ENCODE data around the gene C20orf204. TPM values are rescaled to one million over a fixed set of nuclear protein-coding genes. Genes with fewer than 3 reads are reported as not detected.
"Not testable (repeated sequence)": the region's sequence is repeated elsewhere in the genome, so short reads cannot be mapped to it uniquely, and the experiment has no call there.

C20orf204 gene
- total RNA-seq, 1 donor from 2014 or later: under 0.01 TPM

DNA sequence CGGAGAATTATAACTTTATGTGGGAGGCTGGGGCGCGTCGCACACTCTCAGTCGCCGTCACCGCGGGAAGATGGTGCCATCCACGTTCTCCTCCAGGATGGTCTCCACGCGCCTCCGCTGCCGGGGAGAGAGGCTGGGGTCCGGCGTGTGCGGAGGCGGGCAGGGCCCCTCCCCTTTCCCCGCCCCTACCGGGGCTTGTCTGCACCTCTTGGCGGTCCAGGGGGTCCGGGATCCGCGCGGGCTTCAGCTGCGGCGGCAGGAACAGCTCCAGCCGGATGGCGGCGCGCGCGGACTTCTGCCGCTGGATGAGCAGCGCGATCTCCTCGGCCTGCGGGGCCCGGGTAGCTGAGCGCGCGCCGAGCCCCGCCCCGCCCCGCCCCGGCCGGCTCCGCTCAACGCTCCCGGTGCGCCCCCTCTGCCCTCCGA is 47.4 kb downstream of the C20orf204 start:
- peak overlapping the region; percentile 45 for H3K4me3 ChIP-seq (ENCODE audit: low read depth, low read length)
- no peak for DNase-seq (ENCODE audit: low read depth)
- TF ChIP-seq, protein P1, sequence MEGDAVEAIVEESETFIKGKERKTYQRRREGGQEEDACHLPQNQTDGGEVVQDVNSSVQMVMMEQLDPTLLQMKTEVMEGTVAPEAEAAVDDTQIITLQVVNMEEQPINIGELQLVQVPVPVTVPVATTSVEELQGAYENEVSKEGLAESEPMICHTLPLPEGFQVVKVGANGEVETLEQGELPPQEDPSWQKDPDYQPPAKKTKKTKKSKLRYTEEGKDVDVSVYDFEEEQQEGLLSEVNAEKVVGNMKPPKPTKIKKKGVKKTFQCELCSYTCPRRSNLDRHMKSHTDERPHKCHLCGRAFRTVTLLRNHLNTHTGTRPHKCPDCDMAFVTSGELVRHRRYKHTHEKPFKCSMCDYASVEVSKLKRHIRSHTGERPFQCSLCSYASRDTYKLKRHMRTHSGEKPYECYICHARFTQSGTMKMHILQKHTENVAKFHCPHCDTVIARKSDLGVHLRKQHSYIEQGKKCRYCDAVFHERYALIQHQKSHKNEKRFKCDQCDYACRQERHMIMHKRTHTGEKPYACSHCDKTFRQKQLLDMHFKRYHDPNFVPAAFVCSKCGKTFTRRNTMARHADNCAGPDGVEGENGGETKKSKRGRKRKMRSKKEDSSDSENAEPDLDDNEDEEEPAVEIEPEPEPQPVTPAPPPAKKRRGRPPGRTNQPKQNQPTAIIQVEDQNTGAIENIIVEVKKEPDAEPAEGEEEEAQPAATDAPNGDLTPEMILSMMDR (conservative IDR thresholded peaks at IDR 0.05; ENCODE audit: low read depth, low read length): peak; percentile 45

DNA sequence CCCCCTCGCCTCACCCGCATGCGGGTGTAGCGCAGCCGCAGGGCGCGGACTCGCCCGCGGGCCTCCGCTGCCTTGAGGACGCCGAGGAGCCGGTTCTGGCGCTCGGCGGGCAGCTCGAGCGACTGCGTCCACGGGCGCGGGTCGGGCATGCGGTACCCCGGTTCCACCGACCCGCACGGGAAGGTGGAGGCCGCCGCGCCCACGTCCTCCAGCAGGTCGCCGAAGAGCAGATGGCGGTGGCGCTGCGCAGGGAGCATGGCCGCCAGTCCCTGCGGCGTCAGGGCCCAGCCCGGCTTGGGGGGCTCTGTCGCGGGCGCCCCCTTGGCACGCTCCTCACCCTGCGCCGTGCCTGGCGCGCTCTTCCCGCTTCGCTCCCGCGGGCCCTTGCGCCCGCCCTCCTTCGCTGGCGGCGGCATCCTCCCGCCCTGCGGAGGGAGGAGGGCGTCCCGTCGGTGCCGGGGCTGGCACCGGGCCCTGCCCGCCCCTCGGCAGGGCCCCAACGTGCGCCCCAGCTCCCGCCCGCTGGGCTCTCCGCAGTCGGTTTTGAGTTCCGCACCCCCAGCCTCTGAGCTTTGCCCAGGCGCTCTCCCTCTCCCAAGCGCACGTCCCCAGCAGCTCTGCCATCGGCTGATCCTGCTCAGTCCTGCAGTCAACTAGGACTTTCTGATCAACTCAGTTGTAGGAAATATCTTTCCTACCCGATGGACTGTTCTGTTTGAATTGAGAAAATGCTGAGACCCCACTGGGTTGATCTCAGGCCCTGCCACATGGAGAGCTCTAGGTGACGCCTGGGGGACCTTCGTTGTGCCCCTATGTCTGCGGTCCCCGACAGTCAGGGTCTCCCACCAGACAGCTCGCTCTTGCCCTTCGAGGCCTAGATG is 48.1 kb downstream of the C20orf204 start, which contains the start of gene LKAAEAR1:
TSS of gene LKAAEAR1 (minus strand) at position 595 of the 881 bp plus-strand sequence. CDS start at position 416, 179 bp downstream.
- TF ChIP-seq, protein P1 (conservative IDR thresholded peaks at IDR 0.05; ENCODE audit: low read depth, low read length): no peak
- H3K4me3 ChIP-seq (ENCODE audit: low read depth, low read length): peak within 1 kb of the TSS; percentile 45
- no peak for DNase-seq (ENCODE audit: low read depth)

DNA sequence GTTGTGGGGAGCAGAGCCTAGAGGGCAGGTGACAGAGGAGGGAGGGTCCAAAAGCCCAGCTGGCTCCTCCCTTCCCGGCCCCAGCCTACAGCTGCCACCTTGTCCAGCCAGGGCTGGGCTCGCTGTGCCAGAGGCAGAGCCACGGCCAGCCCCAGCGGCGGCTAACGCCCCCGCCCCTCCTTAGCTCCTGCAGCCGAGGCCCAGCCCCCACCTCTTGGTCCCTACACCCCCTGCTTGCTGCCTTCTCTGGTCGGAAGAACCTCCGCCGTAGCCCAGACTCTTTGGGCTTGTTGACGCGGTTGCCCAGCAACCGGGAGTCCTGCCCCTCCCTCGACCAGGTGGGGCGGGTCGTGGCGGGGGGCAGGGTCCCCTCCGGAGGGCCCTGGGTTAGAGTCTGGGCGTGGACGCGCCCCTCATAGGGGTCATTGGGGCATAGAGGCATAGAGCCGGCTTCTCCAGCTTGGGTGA is 48.7 kb downstream of the C20orf204 start:
- TF ChIP-seq, protein P1 (conservative IDR thresholded peaks at IDR 0.05; ENCODE audit: low read depth, low read length): no peak
- no peak for DNase-seq (ENCODE audit: low read depth)

DNA sequence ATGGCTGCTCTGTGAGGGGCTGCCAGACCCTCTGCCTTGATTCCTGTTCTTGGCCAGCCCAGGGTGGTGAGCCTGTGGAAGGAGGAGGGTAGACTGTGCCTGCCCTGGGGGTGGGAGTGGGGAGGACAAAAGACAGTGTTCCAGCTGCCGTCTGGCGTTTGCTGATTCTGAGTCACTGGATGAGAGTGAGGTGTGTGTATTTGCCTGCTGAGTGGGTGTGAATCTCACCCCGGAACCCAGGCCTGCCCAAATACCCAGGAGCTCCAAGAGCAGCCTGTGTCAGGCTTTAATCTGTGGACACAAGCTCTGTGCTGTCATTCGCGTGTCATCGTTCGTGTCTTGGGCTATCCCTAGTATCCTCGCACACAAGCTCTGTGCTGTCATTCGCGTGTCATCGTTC is 50.8 kb downstream of the C20orf204 start:
- no peak for DNase-seq (ENCODE audit: low read depth)
- TF ChIP-seq, protein P1 (conservative IDR thresholded peaks at IDR 0.05; ENCODE audit: low read depth, low read length): no peak
- H3K4me3 ChIP-seq (ENCODE audit: low read depth, low read length): no peak overlapping the region

More for the DNA sequence above, 48.7 kb downstream of the C20orf204 start:
- no peak overlapping the region for H3K4me3 ChIP-seq (ENCODE audit: low read depth, low read length)

DNA sequence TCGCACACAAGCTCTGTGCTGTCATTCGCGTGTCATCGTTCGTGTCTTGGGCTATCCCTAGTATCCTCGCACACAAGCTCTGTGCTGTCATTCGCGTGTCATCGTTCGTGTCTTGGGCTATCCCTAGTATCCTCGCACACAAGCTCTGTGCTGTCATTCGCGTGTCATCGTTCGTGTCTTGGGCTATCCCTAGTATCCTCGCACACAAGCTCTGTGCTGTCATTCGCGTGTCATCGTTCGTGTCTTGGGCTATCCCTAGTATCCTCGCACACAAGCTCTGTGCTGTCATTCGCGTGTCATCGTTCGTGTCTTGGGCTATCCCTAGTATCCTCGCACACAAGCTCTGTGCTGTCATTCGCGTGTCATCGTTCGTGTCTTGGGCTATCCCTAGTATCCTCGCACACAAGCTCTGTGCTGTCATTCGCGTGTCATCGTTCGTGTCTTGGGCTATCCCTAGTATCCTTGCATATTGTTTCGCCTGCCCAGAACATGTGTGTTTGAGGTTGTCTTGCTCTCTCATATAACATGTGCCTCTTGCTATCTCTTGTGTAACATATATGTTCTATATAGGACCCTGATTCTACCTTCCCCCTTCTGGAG is 51.3 kb downstream of the C20orf204 start:
- not testable (repeated sequence) for DNase-seq (ENCODE audit: low read depth); H3K4me3 ChIP-seq (ENCODE audit: low read depth, low read length)

DNA sequence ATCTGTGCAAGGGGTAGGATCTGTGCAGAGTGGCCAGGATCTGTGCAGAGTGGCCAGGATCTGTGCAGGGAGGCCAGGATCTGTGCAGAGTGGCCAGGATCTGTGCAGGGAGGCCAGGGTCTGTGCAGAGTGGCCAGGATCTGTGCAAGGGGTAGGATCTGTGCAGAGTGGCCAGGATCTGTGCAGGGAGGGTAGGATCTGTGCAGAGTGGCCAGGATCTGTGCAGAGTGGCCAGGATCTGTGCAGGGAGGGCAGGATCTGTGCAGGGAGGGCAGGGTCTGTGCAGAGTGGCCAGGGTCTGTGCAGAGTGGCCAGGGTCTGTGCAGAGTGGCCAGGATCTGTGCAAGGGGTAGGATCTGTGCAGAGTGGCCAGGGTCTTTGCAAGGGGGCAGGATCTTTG is 52.6 kb downstream of the C20orf204 start:
- not testable (repeated sequence) for DNase-seq (ENCODE audit: low read depth); H3K4me3 ChIP-seq (ENCODE audit: low read depth, low read length)

Other genes with a start within 250 kb of the C20orf204 start
- gene ZBTB46, start 204.9 kb upstream of the C20orf204 start, total RNA-seq: 0.58 and 0.72 TPM in 2 replicates
- gene ABHD16B, start 174.7 kb upstream of the C20orf204 start, total RNA-seq: not detected in 2 replicates
- 112 and 128 TPM in 2 replicates for gene TPD52L2, start 170.9 kb upstream of the C20orf204 start, total RNA-seq
- 46.1 and 46.4 TPM in 2 replicates for gene DNAJC5, start 141.1 kb upstream of the C20orf204 start, total RNA-seq
- gene UCKL1, start 79.8 kb upstream of the C20orf204 start, total RNA-seq: 16.2 and 35.7 TPM in 2 replicates
- 5.2 and 6.9 TPM in 2 replicates for gene ZNF512B, start 66.3 kb upstream of the C20orf204 start, total RNA-seq
- 9.5 and 10.8 TPM in 2 replicates for gene SAMD10, start 56.5 kb upstream of the C20orf204 start, total RNA-seq
- gene PRPF6, start 55.0 kb upstream of the C20orf204 start, total RNA-seq: 56.6 and 62.4 TPM in 2 replicates
- gene SOX18, start 13.5 kb downstream of the C20orf204 start, total RNA-seq: not detected in 2 replicates
- 11.9 and 14.6 TPM in 2 replicates for gene TCEA2, start 27.0 kb downstream of the C20orf204 start, total RNA-seq
- 19.7 and 21.8 TPM in 2 replicates for gene RGS19, start 43.3 kb downstream of the C20orf204 start, total RNA-seq
- gene OPRL1, start 43.9 kb downstream of the C20orf204 start, total RNA-seq: 0.06 and 0.36 TPM in 2 replicates
- not detected in 2 replicates for gene LKAAEAR1, start 48.2 kb downstream of the C20orf204 start, total RNA-seq
- gene NPBWR2, start 71.4 kb downstream of the C20orf204 start, total RNA-seq: not detected in 2 replicates
- gene MYT1, start 128.3 kb downstream of the C20orf204 start, total RNA-seq: not detected in 2 replicates
- gene PCMTD2, start 219.6 kb downstream of the C20orf204 start, total RNA-seq: 15.9 and 44.7 TPM in 2 replicates